HG03066 (cell line): ENCODE data around the gene SHH.
"Not testable (repeated sequence)": the region's sequence is repeated elsewhere in the genome, so short reads cannot be mapped to it uniquely, and the experiment has no call there.

ENCODE experiments used
- ATAC-seq: cut with Tn5 transposase; IDR thresholded peaks from one replicate; pipeline ENCODE4 v1.9.1; 2021; ENCODE audit warnings: low read depth; ENCODE audit not compliant: unreplicated experiment

Gene SHH

DNA sequence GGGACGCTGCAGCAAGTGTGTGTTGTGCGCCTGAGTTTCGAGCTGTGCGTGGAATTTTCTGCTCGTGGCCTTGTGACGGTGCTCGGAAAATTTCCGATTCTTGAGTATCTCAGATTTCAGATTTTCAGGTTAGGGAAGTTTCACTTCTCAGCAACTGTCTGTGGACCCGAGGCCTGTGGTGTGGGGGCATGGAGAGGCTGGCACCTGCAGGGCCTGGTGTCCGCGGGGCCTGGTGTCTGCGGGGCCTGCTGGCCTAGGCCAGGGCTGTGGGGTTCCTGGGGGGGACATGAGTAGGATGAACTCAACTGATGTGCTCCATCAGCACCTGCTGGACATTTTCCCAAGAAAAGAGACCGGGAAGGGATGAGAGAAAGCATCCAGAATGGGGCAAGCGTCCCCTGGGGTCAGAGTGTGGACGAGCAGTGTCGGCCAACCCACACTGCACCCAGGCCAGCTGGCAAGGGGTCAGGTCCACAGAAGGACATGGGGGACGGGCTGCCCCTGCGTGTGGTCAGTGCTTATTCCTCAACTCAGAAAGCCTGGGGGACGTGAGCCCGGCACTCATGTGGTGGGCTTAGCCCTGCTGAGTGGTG lies 31.3 kb upstream of the SHH start:
- no peak for ATAC-seq

DNA sequence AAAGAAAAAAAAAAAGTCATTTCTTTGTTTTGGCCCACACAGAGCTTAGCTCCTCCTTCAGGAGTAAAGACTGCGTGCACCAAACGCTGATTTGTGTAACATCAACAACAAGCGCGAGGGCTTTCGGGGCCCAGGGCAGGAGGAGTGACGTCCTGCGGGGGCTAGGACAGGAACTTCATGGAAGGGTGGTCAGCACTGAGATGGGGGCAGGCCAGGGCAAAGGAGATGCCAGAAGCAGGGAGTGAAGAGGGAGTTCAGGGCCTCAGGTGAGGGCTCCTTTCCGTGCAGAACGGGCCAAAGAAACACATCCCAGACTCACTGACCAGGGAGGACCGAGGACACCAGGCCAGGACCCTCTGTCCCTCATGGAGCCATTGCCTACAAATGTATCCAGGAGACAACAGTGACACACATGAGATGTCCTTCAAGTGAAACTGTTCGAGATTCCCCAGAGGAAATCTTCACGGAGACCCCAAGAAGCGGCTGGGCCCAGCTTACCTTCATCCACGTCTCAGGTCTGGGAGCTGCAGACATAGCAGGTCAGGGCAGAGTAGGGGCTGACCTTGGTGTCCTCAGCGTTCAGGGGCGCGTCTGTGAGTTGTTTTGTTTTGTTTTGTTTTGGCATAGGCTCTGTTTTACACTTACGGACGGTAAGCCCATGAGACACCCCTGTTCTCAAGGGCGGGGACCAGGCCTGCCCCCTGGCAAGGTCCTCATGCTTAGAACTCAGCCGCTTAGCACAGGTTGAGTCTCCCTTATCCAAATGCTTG lies 30.4 kb upstream of the SHH start:
- no peak for ATAC-seq

DNA sequence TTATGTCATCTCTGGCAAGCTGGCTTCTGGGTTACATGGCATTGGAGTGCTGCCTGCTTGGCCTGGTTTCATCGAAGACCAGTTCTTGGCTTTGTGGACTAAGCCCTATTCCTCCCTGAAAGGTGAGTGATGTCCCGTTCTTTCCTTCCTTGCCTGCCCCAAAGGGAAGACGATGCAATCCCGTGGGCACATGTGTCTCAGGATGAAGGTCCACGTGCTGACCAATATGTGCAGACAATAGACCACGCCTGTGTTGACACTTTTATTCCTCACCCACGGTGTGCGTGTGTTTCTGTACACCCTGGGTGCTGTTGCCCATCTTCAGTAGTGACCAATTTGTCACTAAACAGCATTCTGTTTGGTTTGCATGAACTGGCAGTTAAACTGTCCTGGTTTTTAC lies 28.6 kb upstream of the SHH start:
- ATAC-seq, result no peak

DNA sequence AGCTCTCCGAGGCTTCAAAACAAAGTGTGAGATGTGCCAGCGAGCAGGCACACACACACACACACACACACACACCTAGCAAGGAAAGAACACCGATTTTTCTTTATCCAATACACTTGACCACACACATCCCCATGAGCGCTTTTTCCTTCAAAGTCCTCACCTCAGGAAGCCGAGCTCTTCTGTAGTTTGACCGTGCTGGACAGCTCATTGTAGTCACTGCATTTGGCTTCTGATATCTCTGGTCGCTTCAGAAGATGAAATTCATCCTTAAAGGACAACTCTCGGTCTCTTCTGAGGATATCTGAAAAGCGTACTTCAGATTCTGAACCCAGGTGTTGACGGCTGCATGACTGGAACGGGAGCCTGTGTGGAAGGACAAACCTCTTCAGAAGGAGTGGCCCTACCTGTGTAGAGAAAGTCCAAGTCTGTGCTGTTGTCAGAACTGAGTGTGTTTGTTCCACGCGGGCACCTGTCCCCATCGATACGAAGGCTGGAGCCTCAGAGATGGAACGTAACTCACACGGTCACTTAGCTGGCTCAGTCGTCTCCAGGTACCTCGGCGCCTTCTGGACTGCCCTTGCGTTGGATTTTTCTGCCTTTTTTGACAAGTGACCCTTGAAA lies 28.1 kb upstream of the SHH start:
- no peak for ATAC-seq

DNA sequence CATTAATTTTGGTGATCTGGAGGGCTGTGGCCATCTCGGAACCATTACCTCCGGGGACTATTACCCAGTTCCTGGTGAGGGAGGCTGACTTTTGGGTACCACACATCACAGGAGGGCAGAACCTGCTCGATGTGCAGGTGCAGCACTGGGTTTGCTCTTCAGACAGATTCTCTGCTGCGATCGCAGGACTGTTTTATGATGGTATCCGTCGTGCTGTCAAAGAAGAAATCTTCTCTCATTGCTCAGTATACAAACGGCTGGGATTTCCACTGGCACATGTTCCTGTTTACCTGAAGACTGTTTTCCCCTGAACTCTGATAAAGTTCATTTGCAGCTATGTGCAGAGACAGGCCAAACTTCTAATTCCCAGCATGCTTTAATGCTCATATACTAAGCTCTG lies 27.2 kb upstream of the SHH start:
- ATAC-seq, result no peak

DNA sequence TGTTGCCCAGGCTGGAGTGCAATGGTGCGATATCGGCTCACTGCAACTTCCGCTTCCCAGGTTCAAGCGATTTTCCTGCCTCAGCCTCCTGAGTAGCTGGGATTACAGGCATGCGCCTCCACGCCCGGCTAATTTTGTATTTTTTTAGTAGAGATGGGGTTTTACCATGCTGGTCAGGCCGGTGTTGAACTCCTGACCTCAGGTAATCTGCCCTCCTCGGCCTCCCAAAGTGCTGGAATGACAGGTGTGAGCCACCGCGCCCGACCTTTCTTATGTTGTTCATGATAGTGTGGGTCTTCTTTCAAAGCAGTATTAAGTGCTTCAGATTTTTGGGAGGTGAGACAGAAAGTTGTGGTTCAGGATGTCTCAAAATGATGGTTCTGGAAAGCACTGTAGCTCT lies 26.0 kb upstream of the SHH start:
- ATAC-seq, result not testable (repeated sequence)

DNA sequence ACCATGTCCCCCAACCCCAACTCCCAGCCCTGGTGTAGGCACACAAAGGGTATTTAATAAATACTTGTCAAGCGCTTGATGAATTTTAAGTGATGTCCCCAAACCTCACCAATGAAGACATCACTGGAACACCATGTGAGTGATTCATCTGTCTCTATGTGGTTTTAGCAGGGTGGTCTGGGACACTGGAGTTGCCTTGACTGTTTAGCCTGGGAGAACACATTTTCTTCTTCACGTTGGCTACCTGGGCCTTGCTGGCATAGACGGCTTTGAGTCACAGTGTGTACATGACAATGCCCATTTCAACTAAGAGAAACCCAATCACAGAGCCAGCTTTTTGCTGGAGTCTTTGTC lies 24.8 kb upstream of the SHH start:
- ATAC-seq, result no peak

DNA sequence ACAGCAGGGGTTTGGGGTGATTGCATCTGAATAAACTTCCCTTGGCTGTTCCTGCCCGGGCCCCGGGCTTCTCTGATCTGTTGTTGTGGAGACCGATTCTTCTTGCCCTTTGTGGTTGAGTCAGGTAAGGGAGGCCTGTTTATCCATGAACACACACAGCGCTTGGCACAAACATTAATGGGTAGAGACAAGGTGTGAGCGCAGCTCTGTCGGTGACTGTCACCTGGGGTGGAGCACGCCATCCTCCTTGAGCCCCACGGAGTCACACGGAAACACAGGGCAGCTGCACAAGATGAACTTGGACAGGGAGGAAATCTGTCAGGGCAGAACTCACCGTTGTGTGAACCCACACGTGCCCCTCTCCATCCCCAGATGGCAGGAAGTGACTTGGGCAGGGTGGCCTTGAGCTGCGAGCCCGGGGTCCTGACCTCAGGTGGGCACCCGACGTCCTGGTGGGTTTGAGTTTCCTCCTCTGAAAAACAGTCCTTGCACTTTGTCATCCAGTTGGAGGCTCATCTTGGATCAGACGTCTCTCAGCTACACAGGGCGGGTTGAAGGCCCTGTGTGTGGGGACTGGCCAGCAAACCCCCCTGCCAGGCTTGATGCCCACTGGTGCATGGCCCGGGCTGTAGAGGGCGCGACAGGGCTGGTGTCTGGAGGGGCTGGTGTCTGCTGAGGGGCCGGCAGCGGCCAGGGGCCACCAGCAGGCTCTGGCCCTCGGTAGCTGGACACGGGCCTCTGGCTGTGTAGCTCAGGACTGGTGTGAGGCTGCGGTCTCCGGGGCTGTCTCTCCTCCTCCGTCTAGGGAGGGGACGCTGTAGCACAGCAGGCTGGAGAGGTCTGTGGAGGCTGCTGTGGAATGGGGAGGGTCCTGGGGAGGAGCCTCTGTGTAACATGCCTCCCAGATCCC lies 24.2 kb upstream of the SHH start:
- ATAC-seq, result no peak

DNA sequence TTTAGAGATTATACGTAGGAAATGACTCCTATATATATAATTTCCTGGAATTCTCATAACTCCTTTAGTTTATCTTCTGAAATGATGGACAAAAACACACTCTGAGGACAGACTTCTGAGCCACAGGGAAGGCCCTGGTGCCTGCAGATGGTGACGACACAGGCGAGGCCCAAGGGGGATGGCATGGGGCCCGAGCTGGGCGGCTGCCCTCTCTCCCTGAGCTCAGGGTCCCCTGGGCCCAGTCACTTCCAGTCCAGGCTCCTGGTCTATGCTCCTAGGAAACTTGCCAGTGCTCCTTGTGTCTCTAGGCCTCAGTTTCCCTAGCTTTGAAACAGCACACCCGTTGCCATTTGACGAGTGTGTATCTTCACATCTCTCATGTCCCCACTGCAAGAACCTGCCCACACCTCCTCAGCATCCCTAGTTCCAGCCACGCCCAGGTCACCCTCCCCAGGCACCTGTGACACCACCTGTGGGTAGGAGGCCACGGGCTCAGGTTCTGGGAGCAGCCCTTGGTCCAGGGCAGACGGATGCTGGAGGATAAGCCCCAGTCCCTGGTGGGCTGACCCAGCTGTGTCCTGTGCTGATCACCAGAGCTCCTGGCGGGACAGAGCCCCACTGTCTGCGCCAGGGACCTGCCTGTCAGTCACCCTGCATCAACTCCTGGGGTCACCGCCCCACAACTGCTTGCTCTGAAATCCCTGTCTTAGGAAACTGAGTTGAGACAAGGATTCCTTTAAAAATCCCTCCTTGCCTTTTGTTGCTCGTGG lies 23.4 kb upstream of the SHH start:
- ATAC-seq, result no peak

DNA sequence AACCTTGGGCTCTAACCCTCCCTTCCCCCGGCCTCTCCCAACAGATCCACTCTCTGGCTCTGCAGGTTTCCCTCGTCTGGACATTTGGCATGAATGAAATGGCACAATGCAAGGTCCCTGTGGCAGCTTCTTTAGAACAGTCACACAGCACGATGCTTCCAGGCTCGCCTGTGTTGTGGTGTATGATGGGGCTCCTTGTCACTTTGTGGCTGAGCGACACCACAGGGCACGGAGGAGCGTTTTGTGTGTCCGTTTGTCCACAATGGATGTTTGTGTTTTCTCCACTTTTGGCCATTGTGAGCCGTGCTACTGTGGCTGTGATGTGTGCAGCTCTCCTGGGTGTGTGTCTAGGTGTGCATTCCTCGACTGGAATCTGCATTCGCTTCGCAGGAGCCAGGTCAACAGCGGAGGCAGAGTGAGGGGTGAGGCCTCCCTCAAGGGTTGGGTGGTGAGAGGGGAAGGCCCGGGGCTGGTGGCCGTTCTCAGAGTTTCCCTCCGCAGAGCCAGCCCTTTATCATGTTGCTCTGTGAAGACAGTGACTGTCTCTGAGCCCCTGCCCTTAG lies 22.3 kb upstream of the SHH start:
- ATAC-seq, result no peak

DNA sequence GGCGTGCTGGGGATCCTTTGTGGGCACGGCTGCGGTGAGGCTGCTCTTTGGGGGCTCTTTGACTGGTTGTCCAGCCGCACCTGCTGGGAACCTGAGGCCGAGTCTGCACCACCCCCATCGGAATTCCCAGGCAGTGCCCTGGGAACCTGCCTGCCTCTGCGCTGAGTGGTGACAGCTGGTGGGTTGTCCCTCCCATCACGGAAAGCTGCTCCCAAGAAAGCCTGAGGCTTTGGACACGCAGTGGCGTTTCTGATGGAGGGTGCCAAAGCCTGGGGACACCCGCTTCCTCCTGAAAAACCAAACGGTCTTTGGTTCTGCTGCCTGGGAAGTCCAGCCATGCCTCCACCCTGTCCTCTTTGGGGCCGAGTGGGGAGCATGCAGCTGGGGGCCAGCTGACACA lies 21.4 kb upstream of the SHH start:
- no peak for ATAC-seq

DNA sequence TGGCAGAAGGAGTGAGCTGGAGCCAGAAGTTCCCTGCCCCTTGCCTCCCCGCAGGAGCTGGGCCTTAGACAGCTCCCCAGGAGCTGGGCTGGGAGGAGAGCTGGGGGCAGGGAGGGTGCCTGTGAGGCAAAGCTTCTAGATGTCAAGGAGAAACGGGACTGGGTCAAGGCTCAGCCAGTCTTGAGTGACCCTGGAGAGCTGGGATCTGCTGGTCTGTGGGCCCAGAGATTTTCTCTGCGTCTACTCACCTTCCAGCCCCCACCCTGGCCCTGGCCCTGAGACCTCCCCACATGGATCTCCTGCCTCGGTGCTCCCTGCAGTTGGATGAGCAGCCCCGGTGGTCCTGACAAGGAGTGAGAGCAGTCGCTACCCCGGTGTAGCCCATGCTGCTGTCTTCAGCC lies 20.3 kb upstream of the SHH start:
- ATAC-seq, result no peak

DNA sequence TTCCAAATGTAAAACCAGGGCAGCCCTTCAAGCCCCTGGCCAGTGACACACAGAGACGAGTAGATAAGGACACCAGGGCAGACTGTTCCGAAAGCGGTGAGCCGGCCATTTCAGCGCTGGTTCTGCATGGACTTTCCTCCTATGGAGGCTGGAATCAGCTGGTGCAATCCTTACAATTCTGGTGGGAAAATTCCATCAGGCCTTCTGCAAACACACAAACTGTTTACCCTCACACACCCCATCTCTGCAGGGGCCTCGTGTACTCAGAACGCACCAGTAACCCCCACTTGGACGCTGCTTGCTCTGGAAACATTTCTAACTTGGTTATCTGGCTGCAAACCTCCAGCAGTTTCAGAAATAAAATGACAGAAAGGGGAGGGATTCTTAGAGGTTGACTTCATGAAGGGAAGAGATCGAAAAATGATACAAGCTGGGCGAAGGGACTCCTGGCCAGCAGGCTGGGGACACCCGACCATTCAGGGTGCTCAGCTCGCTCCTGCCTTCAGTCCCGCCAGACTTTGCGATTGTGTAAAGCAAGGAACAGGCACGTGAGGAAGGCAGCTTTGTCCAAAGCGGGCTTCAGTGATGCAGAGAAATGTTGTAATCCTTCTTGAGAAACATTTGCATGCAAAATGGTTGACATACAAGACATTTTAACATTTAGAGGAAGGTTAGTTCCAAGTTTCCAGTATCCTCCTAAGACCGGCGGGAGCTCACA lies 19.7 kb upstream of the SHH start:
- ATAC-seq, result no peak

DNA sequence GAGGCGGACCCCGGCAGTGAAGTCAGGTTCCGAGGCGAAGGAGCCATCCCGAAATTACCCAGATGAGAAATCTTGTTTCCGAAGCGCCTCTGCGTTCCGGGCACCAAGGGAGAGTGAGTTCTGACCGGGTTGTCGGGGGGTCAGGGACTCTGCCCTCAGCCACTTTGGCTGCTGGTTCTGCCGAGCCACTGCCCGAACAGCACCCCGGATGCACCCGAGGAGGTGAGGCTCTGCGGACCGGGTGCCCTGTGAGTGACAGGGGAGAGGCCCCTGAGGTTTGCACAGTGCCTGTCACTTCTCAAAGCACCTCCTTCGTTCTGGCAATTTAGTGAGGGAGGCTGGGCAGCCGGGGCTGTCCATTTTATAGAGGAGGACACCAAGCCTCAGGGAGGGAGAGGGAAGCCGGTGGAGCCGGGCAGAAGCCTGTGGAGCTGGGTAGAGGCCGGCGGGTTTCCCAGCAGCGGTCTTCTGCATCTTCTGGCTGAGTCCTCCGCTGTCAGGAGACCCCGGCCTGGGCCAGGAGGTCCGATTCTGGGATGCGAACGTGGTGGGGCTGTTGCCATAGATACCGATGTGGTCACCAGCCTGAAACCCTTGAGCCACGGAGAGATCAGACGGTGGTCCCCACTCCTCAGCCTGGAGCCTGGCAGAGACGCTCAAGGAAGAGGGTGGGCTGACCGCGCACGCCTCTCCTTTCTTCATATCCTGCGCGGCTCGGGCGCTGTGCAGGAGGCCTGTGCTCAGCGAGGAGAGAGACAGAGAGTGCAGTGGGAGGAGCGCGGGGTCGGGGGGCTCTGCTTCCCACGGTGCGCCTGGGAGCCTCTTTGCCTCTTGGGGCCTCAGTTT lies 18.9 kb upstream of the SHH start:
- ATAC-seq, result no peak

DNA sequence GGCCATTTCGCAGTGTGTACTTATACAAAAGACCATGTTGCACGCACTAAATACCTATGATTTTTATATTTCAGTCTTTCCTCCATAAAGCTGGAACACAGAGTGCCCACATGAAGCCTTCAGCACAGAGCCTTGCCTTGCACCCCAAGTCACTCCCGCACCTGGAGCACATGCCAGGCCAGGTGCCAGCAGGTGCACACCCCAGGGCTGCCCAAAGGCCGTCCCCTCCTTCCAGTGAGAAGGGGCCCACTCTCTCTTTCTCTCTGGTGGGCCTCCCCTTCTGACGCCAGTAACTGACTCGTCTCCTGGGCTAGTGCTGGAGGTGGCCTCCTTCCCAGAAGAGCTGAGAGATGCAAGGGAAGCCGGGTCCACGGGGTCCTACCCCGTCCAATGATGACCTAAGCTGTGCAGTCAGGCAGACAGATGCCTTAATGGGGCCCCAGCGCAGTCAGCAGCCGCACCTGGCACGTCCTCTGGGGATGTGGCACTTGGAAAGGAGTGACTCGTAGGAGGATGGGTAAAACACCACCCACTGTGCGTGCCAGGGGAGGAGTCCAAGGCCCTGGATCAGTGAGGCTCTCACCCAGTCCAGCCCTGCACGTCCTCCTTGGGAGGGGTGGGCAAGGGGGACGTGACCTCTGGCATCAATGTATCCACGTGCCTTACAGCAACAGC lies 17.7 kb upstream of the SHH start:
- no peak for ATAC-seq

DNA sequence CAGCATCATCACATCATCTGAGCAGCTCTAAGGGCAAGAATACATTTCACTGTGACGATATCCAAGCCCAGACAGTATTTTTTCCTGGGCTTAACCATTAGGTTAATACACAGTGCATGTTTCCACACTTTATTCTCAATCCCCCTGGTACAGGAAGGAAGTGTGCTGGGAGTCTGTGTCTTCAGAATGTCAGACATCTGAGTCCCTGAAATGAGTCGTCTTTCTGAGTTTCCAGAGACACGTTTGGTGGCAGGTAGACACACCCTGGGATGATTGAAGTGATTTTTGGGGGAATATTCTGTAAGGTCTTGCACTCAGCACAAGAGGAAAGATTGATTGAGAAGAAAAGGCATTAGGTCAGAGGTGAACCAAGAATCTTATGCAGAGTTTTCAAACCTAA lies 13.1 kb upstream of the SHH start:
- ATAC-seq, result no peak

DNA sequence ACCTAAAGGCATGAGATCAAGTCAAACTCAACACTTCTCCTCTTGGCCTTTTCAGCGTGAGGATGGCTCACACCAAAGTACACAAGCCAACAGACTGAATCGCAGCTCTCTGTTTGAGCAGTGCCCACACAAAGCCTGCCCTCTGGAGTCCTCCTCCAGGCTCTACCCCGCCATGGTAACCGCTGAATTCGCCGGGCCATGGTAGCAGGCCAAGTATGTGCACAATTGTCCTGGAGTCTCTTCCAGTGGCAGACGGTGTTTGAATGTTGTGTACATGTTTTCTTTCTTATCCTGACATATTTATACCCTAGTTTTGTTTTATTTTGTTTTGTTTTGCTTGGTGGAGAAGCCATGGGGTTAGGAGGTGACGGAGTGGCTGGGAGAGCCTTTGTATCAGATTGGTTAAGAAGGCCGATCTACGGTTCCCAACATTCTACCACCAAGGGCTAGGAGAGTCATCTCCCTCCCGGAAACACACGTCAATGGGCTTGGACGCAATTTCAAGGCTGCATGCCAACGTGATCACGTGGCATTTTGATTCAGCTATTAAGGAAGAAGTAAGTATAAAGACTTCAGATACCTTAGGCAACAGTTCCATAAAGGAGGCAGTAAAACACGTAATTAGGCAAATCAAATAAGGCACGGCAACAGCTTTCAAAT lies 12.1 kb upstream of the SHH start:
- ATAC-seq, result no peak

DNA sequence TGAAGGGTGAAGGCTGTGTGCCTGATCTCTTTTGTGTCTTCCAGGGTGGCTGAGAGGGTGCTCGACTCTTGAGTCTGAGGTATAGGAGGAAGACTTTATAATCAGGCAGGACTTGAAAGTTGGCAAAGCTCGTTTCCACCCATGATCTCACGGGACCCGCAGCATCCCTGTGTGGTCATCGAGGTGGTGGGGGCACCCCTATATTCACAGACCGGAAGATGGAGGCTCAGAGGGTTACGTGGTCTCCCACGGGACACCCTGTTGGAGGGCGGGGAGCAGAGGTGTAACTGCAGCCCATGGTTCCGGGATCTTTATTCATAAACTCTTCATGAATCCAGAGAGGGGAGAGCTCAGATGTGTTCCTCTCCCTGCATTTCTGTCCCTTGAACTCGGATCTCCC lies 9.6 kb upstream of the SHH start:
- no peak for ATAC-seq
